Loucy (cell line): ENCODE data around the gene PPP6R1.

Experiments
- H2AFZ ChIP-seq: fragments of 200-600 bp; sonication (generic); 2 replicates; pipeline ENCODE4 v1.6.0; 2016; ENCODE audit warnings: antibody characterized with exemption, mild to moderate bottlenecking, low read length, moderate library complexity
- H3F3A ChIP-seq: fragments of 200-600 bp; 2 replicates; pipeline ENCODE4 v1.6.0; 2016; ENCODE audit warnings: antibody characterized with exemption, low read depth, mild to moderate bottlenecking
- H3K27me3 ChIP-seq: fragments of 200-600 bp; sonication (generic); 2 replicates; pipeline ENCODE4 v1.6.1; 2014; ENCODE audit warnings: low read length, mild to moderate bottlenecking; ENCODE audit not compliant: insufficient read depth, poor library complexity, severe bottlenecking
- H3K36me3 ChIP-seq: fragments of 200-600 bp; sonication (generic); 2 replicates; pipeline ENCODE4 v1.6.1; 2016; ENCODE audit warnings: low read length; ENCODE audit not compliant: insufficient read depth
- H3K4me1 ChIP-seq: fragments of 200-600 bp; sonication (generic); 2 replicates; pipeline ENCODE4 v1.5.1; 2014; ENCODE audit warnings: low read length, mild to moderate bottlenecking; ENCODE audit not compliant: insufficient read depth, poor library complexity, severe bottlenecking
- H3K4me2 ChIP-seq: fragments of 200-600 bp; sonication (generic); 2 replicates; pipeline ENCODE4 v1.6.0; 2014; ENCODE audit warnings: antibody characterized with exemption, low read length, low read depth, mild to moderate bottlenecking; ENCODE audit not compliant: poor library complexity, severe bottlenecking
- H3K4me3 ChIP-seq: fragments of 200-600 bp; sonication (generic); 2 replicates; pipeline ENCODE4 v1.5.1; 2014; ENCODE audit warnings: low read length, mild to moderate bottlenecking, mixed read lengths; ENCODE audit not compliant: poor library complexity, severe bottlenecking
- H3K79me2 ChIP-seq: fragments of 200-600 bp; sonication (generic); 2 replicates; pipeline ENCODE4 v1.6.1; 2014; ENCODE audit warnings: low read length; ENCODE audit not compliant: insufficient read depth
- H3K9ac ChIP-seq: fragments of 200-600 bp; sonication (generic); 2 replicates; pipeline ENCODE4 v1.6.0; 2014; ENCODE audit warnings: mild to moderate bottlenecking, low read depth, low read length, moderate library complexity; ENCODE audit not compliant: poor library complexity, severe bottlenecking
- H3K9me2 ChIP-seq: fragments of 200-600 bp; sonication (generic); replicated peaks from 2 replicates; pipeline ENCODE4 v1.6.1; 2016; ENCODE audit warnings: low read depth, low read length, mixed read lengths
- H3K9me3 ChIP-seq: fragments of 200-600 bp; sonication (generic); 2 replicates; pipeline ENCODE4 v1.6.1; 2014; ENCODE audit warnings: mild to moderate bottlenecking, antibody characterized with exemption, low read length, low read depth; ENCODE audit not compliant: insufficient read depth
- H4K20me1 ChIP-seq: fragments of 200-600 bp; sonication (generic); 2 replicates; pipeline ENCODE4 v1.6.0; 2014; ENCODE audit warnings: antibody characterized with exemption, low read length, mild to moderate bottlenecking; ENCODE audit not compliant: insufficient read depth, poor library complexity, severe bottlenecking
- EZH2phosphoT487 ChIP-seq: fragments of 200-600 bp; IDR thresholded peaks from 2 replicates; pipeline ENCODE4 v1.6.1; 2018; ENCODE audit warnings: antibody characterized with exemption, mild to moderate bottlenecking, moderate library complexity, borderline replicate concordance
- TF ChIP-seq, protein P1 (sequence below): fragments of 200-600 bp; sonication (generic); conservative IDR thresholded peaks from 2 replicates; pipeline ENCODE4 v1.5.1; 2014; ENCODE audit warnings: mild to moderate bottlenecking, antibody characterized with exemption, low read length

PPP6R1 gene

GRCh38 chr19:55258828-55259539 lies at the start of gene PPP6R1:
TSS of gene PPP6R1 (minus strand) at chr19:55259017. CDS start at chr19:55247103, 11,914 bp downstream.
- peaks cover 16% of the 10 kb centered on the region for H3F3A ChIP-seq
- peak within 1 kb of the TSS; percentile 89 for H3K4me3 ChIP-seq
- H3K79me2 ChIP-seq, result peaks cover 45% of the 10 kb centered on the region
- TF ChIP-seq EZH2phosphoT487, result no peak
- TF ChIP-seq, protein P1, sequence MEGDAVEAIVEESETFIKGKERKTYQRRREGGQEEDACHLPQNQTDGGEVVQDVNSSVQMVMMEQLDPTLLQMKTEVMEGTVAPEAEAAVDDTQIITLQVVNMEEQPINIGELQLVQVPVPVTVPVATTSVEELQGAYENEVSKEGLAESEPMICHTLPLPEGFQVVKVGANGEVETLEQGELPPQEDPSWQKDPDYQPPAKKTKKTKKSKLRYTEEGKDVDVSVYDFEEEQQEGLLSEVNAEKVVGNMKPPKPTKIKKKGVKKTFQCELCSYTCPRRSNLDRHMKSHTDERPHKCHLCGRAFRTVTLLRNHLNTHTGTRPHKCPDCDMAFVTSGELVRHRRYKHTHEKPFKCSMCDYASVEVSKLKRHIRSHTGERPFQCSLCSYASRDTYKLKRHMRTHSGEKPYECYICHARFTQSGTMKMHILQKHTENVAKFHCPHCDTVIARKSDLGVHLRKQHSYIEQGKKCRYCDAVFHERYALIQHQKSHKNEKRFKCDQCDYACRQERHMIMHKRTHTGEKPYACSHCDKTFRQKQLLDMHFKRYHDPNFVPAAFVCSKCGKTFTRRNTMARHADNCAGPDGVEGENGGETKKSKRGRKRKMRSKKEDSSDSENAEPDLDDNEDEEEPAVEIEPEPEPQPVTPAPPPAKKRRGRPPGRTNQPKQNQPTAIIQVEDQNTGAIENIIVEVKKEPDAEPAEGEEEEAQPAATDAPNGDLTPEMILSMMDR, result no peak
- no peaks in the 10 kb centered on the region for H3K9me2 ChIP-seq
- peak within 1 kb of the TSS; percentile 100 for H3K9ac ChIP-seq
- H3K4me1 ChIP-seq, result peaks cover 33% of the 10 kb centered on the region
- H3K4me2 ChIP-seq, result peak within 1 kb of the TSS; percentile 97
- H4K20me1 ChIP-seq, result peaks cover 29% of the 10 kb centered on the region
- no peak within 1 kb of the TSS for H2AFZ ChIP-seq
- H3K36me3 ChIP-seq, result no peaks in the 10 kb centered on the region; the same call in 1 of the 2 replicates
- H3K9me3 ChIP-seq, result no peaks in the 10 kb centered on the region
- H3K27me3 ChIP-seq, result no peaks in the 10 kb centered on the region

GRCh38 chr19:55308281-55308680 lies 49.5 kb upstream of the PPP6R1 start:
- no peaks in the 10 kb centered on the region for H3K79me2 ChIP-seq
- peaks cover 5% of the 10 kb centered on the region for H3K4me1 ChIP-seq
- H3K4me2 ChIP-seq, result no peak overlapping the region
- H3K27me3 ChIP-seq, result no peaks in the 10 kb centered on the region
- H3K4me3 ChIP-seq, result no peak overlapping the region
- H3K9me3 ChIP-seq, result no peaks in the 10 kb centered on the region
- no peaks in the 10 kb centered on the region for H3K9me2 ChIP-seq
- H3F3A ChIP-seq, result no peaks in the 10 kb centered on the region
- no peak for TF ChIP-seq EZH2phosphoT487
- TF ChIP-seq, protein P1, result no peak
- H3K9ac ChIP-seq, result no peak overlapping the region
- no peaks in the 10 kb centered on the region for H3K36me3 ChIP-seq
- no peak overlapping the region for H2AFZ ChIP-seq
- no peaks in the 10 kb centered on the region for H4K20me1 ChIP-seq

GRCh38 chr19:55306712-55307111 lies 47.9 kb upstream of the PPP6R1 start:
- Histone ChIP-seq H3K9me2 (no peaks in the 10 kb centered on the region), H3K9ac (no peak overlapping the region), H3K9me3 (no peaks in the 10 kb centered on the region), H3K4me3 (no peak overlapping the region), H3F3A (no peaks in the 10 kb centered on the region), H2AFZ (no peak overlapping the region), H3K4me2 (no peak overlapping the region), H3K4me1 (peaks cover 5% of the 10 kb centered on the region), H3K36me3 (no peaks in the 10 kb centered on the region), H4K20me1 (no peaks in the 10 kb centered on the region), H3K79me2 (no peaks in the 10 kb centered on the region), H3K27me3 (no peaks in the 10 kb centered on the region)
- no peak for TF ChIP-seq EZH2phosphoT487
- TF ChIP-seq, protein P1, result no peak
